Hepatocyte (in vitro differentiated cells): ENCODE results near the gene CORO6.

Experiments used
- EZH2 ChIP-seq: fragments of 200-600 bp; sonication (generic); IDR thresholded peaks from 2 replicates; pipeline ENCODE4 v1.6.1; 2016; ENCODE audit warnings: antibody characterized with exemption, mild to moderate bottlenecking, borderline replicate concordance
- EZH2phosphoT487 ChIP-seq: fragments of 200-600 bp; sonication (generic); IDR thresholded peaks from one replicate; pipeline ENCODE4 v1.6.1; 2018; ENCODE audit warnings: antibody characterized with exemption, mild to moderate bottlenecking, low read depth, moderate library complexity; ENCODE audit not compliant: unreplicated experiment, severe bottlenecking
- TF ChIP-seq, protein P1 (sequence below): fragments of 200-600 bp; sonication (generic); IDR thresholded peaks from 2 replicates; pipeline ENCODE4 v1.5.1; 2016; ENCODE audit warnings: antibody characterized with exemption, mild to moderate bottlenecking; ENCODE audit not compliant: poor library complexity

DNA sequence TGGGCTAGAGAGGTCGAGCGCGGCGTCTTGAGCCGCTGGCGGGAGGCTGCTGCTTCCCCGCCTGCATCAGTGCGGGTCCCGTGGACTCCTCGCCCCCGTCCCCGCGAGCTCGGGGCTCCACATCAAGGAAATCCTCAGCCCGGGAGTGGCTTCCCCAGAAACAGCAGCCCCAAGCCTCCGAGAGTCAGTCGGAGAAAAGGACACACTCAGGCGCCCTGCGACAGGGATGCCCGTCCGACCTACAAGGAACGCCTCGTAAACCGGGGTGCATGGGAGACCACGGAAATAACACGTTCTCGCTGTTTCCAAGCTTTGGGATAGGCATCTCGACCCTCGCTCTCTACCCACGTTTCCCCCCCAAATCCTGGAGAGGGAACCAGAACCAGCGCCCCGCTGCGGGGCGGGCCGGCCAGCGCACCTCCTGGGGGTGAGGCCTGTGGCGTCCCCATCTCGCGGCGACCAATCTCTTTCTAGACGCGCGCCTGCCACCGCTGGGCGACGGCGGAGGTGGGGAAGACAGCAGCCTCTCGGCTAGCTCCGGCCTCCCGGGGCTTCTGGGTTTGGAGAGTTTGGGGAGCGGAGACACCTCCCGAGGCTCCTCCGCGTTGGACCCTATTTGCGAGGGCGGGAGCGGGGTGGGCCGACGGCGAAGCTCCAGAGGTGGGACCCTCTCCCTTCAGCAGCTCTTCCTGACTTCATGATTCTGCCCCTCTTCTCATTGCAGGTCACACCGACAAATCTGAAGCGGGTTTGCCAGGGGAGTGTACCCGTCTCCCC, 55.0 kb downstream of the CORO6 start:
- TF ChIP-seq, protein P1, sequence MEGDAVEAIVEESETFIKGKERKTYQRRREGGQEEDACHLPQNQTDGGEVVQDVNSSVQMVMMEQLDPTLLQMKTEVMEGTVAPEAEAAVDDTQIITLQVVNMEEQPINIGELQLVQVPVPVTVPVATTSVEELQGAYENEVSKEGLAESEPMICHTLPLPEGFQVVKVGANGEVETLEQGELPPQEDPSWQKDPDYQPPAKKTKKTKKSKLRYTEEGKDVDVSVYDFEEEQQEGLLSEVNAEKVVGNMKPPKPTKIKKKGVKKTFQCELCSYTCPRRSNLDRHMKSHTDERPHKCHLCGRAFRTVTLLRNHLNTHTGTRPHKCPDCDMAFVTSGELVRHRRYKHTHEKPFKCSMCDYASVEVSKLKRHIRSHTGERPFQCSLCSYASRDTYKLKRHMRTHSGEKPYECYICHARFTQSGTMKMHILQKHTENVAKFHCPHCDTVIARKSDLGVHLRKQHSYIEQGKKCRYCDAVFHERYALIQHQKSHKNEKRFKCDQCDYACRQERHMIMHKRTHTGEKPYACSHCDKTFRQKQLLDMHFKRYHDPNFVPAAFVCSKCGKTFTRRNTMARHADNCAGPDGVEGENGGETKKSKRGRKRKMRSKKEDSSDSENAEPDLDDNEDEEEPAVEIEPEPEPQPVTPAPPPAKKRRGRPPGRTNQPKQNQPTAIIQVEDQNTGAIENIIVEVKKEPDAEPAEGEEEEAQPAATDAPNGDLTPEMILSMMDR, result peak; percentile 31
- TF ChIP-seq EZH2, result no peak
- TF ChIP-seq EZH2phosphoT487, result no peak
